NCI-H2227 (cell line): ENCODE data around the gene ZCCHC2.

Experiments used
- DNase-seq: peaks from one replicate; lab custom pipeline; 2025; ENCODE audit not compliant: unreplicated experiment; lab: John Stamatoyannopoulos, UW

Gene ZCCHC2

GRCh38 chr18:62605685-62606084 is 82.9 kb downstream of the ZCCHC2 start:
- no peak for DNase-seq

- no peak for DNase-seq
Observed at GRCh38 chr18:62606106-62606505, 83.3 kb downstream of the ZCCHC2 start.

- no peak for DNase-seq
Observed at GRCh38 chr18:62607302-62607701, 84.5 kb downstream of the ZCCHC2 start.

- DNase-seq = no peak
Observed at GRCh38 chr18:62607708-62608428, 85.0 kb downstream of the ZCCHC2 start.

GRCh38 chr18:62609764-62610163 is 86.9 kb downstream of the ZCCHC2 start:
- DNase-seq = peak; percentile 79

- no peak for DNase-seq
Observed at GRCh38 chr18:62610351-62610700, 87.5 kb downstream of the ZCCHC2 start.

- peak; percentile 40 for DNase-seq
Observed at GRCh38 chr18:62610701-62611411, 88.0 kb downstream of the ZCCHC2 start.

- DNase-seq = no peak
Observed at GRCh38 chr18:62611453-62612288, 88.8 kb downstream of the ZCCHC2 start.

- no peak for DNase-seq
Observed at GRCh38 chr18:62612289-62612645, 89.4 kb downstream of the ZCCHC2 start.

- DNase-seq = no peak
Observed at GRCh38 chr18:62612776-62613175, 90.0 kb downstream of the ZCCHC2 start.

GRCh38 chr18:62614494-62614893 is 91.7 kb downstream of the ZCCHC2 start:
- DNase-seq = no peak

- DNase-seq = no peak
Observed at GRCh38 chr18:62616331-62616805, 93.5 kb downstream of the ZCCHC2 start.

GRCh38 chr18:62617793-62618591 is 95.2 kb downstream of the ZCCHC2 start:
- no peak for DNase-seq

GRCh38 chr18:62618735-62619134 is 95.9 kb downstream of the ZCCHC2 start:
- DNase-seq = no peak

GRCh38 chr18:62621546-62621945 is 98.7 kb downstream of the ZCCHC2 start:
- no peak for DNase-seq

- DNase-seq = no peak
Observed at GRCh38 chr18:62625019-62625418, 102.2 kb downstream of the ZCCHC2 start.
